Gastroesophageal sphincter (tissue), 3 donors: ENCODE results near the gene CLIC3.

Experiments used
- POLR2A ChIP-seq, 2 donors: fragments of 450-650 bp; IDR thresholded peaks; one replicate each; pipeline ENCODE4 v1.6.1; 2017; ENCODE audit warnings: antibody characterized with exemption in 2 of 2, mild to moderate bottlenecking in 2 of 2, moderate library complexity in 1 of 2
- TF ChIP-seq, protein P1 (sequence below), 4 experiments: fragments of 200-600 bp in 2 of 4; fragments of 450-650 bp in 2 of 4; sonication (generic) in 1 of 4; IDR thresholded peaks; one replicate each; pipeline ENCODE4 v1.5.1; 2017 to 2019; ENCODE audit warnings: antibody characterized with exemption in 4 of 4, mild to moderate bottlenecking in 2 of 4, moderate library complexity in 2 of 4

- TF ChIP-seq, protein P1, sequence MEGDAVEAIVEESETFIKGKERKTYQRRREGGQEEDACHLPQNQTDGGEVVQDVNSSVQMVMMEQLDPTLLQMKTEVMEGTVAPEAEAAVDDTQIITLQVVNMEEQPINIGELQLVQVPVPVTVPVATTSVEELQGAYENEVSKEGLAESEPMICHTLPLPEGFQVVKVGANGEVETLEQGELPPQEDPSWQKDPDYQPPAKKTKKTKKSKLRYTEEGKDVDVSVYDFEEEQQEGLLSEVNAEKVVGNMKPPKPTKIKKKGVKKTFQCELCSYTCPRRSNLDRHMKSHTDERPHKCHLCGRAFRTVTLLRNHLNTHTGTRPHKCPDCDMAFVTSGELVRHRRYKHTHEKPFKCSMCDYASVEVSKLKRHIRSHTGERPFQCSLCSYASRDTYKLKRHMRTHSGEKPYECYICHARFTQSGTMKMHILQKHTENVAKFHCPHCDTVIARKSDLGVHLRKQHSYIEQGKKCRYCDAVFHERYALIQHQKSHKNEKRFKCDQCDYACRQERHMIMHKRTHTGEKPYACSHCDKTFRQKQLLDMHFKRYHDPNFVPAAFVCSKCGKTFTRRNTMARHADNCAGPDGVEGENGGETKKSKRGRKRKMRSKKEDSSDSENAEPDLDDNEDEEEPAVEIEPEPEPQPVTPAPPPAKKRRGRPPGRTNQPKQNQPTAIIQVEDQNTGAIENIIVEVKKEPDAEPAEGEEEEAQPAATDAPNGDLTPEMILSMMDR (IDR thresholded peaks at IDR 0.05) = no peak
- no peak for TF ChIP-seq POLR2A (IDR thresholded peaks at IDR 0.05)
These were observed 22.6 kb upstream of the CLIC3 start for GRCh38 chr9:137018761-137019559.
